OCI-LY7 (cell line): ENCODE measurements around the gene FGF1. TPM values are rescaled to one million over a fixed set of nuclear protein-coding genes. Genes with fewer than 3 reads are reported as not detected.

Experiments
- BruUV-seq: library from RNA; stranded (reverse); fragments of 400-500 nt; replicated peaks from 2 replicates; lab custom pipeline; 2021; lab: Mats Ljungman, UMichigan
- CTCF ChIA-PET: fragments of 300-600 bp; sonication (Branson Sonifier 250); formaldehyde crosslinking; loops from one replicate; lab custom pipeline; 2022; ENCODE audit warnings: antibody characterized with exemption; ENCODE audit not compliant: unreplicated experiment; lab: Charles Lee
- POLR2A ChIA-PET: fragments of 300-600 bp; sonication (Branson Sonifier 250); formaldehyde crosslinking; loops from one replicate; lab custom pipeline; 2022; ENCODE audit warnings: antibody characterized with exemption; lab: Charles Lee
- DNase-seq: peaks from one replicate; pipeline ENCODE4 v3.0.0-alpha.2; 2015; ENCODE audit warnings: low spot score
- H2AFZ ChIP-seq: fragments of 200-600 bp; sonication (generic), shearing (Covaris generic); 2 replicates; pipeline ENCODE4 v1.6.1; 2014; ENCODE audit warnings: mild to moderate bottlenecking, antibody characterized with exemption, low read length, moderate library complexity
- H3K27ac ChIP-seq: fragments of 200-600 bp; sonication (generic); 2 replicates; pipeline ENCODE4 v1.5.1; 2014; ENCODE audit warnings: mixed run types, low read depth, mild to moderate bottlenecking, moderate library complexity, low read length, inconsistent platforms; ENCODE audit not compliant: poor library complexity, severe bottlenecking
- H3K36me3 ChIP-seq: fragments of 200-600 bp; sonication (generic); 2 replicates; pipeline ENCODE4 v1.6.1; 2014; ENCODE audit warnings: mild to moderate bottlenecking, antibody characterized with exemption, low read length, moderate library complexity, mixed read lengths; ENCODE audit not compliant: insufficient read depth
- H3K4me1 ChIP-seq: fragments of 200-600 bp; sonication (generic); 2 replicates; pipeline ENCODE4 v1.5.1; 2014; ENCODE audit warnings: mild to moderate bottlenecking, low read length; ENCODE audit not compliant: insufficient read depth, poor library complexity, severe bottlenecking
- H3K4me2 ChIP-seq: fragments of 200-600 bp; sonication (generic); 2 replicates; pipeline ENCODE4 v1.6.1; 2014; ENCODE audit warnings: mild to moderate bottlenecking, low read length
- H3K4me3 ChIP-seq: fragments of 200-600 bp; sonication (generic); 2 replicates; pipeline ENCODE4 v1.5.1; 2014; ENCODE audit warnings: mild to moderate bottlenecking, low read depth, low read length; ENCODE audit not compliant: poor library complexity, severe bottlenecking
- H3K79me2 ChIP-seq: fragments of 200-600 bp; sonication (generic); 2 replicates; pipeline ENCODE4 v1.6.1; 2016; ENCODE audit warnings: low read depth, mild to moderate bottlenecking, low read length, moderate library complexity, mixed read lengths; ENCODE audit not compliant: insufficient read depth
- H3K9me2 ChIP-seq: fragments of 200-600 bp; sonication (generic); 2 replicates; pipeline ENCODE4 v1.6.1; 2016; ENCODE audit warnings: mild to moderate bottlenecking, low read length, mixed read lengths; ENCODE audit not compliant: insufficient read depth
- H3K9me3 ChIP-seq: fragments of 200-600 bp; sonication (generic); 2 replicates; pipeline ENCODE4 v1.6.1; 2014; ENCODE audit warnings: mild to moderate bottlenecking, mixed run types, low read length, mixed read lengths
- H4K20me1 ChIP-seq: fragments of 200-600 bp; sonication (generic); 2 replicates; pipeline ENCODE4 v1.6.1; 2014; ENCODE audit warnings: mild to moderate bottlenecking, antibody characterized with exemption, low read length, moderate library complexity, mixed read lengths; ENCODE audit not compliant: insufficient read depth
- CTCF ChIP-seq: fragments of 200-600 bp; sonication (generic); conservative IDR thresholded peaks from 2 replicates; pipeline ENCODE4 v1.5.1; 2014; ENCODE audit warnings: mild to moderate bottlenecking, antibody characterized with exemption, low read length, moderate library complexity, mixed read lengths
- EZH2phosphoT487 ChIP-seq: fragments of 200-600 bp; sonication (generic); IDR thresholded peaks from 2 replicates; pipeline ENCODE4 v1.6.1; 2018; ENCODE audit warnings: low read depth, borderline replicate concordance, mild to moderate bottlenecking, mixed run types, antibody characterized with exemption, low read length, moderate library complexity, mixed read lengths
- intact Hi-C: fragments of 100-400 bp; cut with micrococcal nuclease; formaldehyde crosslinking; loops from one replicate; pipeline ENCODE4 v1.10.0; 2022; ENCODE audit not compliant: unreplicated experiment
- total RNA-seq, 2 experiments: library from RNA; depleted of rRNA in 1 of 2; stranded (reverse); fragments of >200 nt in 1 of 2; shearing (Covaris generic) in 1 of 2; gene quantifications; 2 replicates each; pipeline ENCODE4 v1.2.3, GENCODE V29; 2014 to 2022

The FGF1 gene
- total RNA-seq, 2 experiments from 2014 or later = not detected

GRCh38 chr5:142584891-142585290 lies 101.0 kb downstream of the FGF1 start:
- no peak overlapping the region for H3K27ac ChIP-seq
- POLR2A ChIA-PET = interaction anchor here (0.5 to 0.6 kb wide), 2 partner anchors 87 to 118 kb away, joined by 4 to 5 read pairs; no protein-coding TSS in a partner anchor

DNA sequence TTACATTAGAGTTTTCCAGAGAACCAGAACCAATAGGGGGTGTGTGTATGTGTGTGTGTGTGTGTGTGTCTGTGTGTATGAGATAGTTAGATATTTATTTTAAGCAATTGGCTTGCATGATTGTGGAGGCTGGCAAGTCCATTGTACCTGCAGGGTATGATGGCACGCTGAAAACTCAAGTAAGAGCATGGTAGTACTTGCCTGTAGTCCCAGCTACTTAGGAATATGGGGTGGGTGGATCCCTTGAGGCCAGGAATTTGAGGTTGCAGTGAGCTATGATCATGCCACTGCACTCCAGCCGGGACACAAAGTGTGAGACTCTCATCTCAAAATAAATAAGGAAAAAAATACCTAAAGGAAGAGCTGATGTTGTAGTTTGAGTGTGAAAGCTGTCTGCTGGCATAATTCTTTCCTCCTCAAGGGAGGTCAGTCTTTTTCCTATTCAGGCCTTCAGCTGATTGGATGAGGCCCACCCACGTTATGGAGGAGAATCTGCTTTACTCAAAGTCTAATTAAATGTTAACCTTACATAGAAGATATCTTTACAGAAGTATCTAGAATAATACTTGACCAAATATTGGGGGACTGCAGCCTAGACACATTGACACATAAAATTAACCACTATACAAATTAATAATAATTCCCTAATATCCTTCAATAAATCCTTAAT lies 107.6 kb downstream of the FGF1 start:
- intact Hi-C loops = no loop called here
- DNase-seq = no peak
- H3K4me3 ChIP-seq = no peak overlapping the region
- H3K36me3 ChIP-seq = no peaks in the 10 kb centered on the region
- H3K9me3 ChIP-seq = no peaks in the 10 kb centered on the region
- H3K79me2 ChIP-seq = no peaks in the 10 kb centered on the region
- no peak overlapping the region for H3K27ac ChIP-seq
- H3K4me1 ChIP-seq = no peaks in the 10 kb centered on the region
- no peaks in the 10 kb centered on the region for H3K9me2 ChIP-seq
- TF ChIP-seq CTCF (no peak), EZH2phosphoT487 (no peak)
- ChIA-PET CTCF (no interaction called here), POLR2A (no interaction called here)
- no peak overlapping the region for H2AFZ ChIP-seq
- H3K4me2 ChIP-seq = no peak overlapping the region
- no peaks in the 10 kb centered on the region for H4K20me1 ChIP-seq
- no TSS peak for BruUV-seq

More at GRCh38 chr5:142584891-142585290, 101.0 kb downstream of the FGF1 start:
- no peaks in the 10 kb centered on the region for H3K36me3 ChIP-seq
- H3K4me1 ChIP-seq = no peaks in the 10 kb centered on the region
- TF ChIP-seq CTCF (no peak), EZH2phosphoT487 (no peak)
- H3K79me2 ChIP-seq = no peaks in the 10 kb centered on the region
- H4K20me1 ChIP-seq = no peaks in the 10 kb centered on the region
- no peak overlapping the region for H2AFZ ChIP-seq
- DNase-seq = no peak
- H3K4me3 ChIP-seq = no peak overlapping the region
- H3K4me2 ChIP-seq = no peak overlapping the region
- CTCF ChIA-PET = no interaction called here
- H3K9me2 ChIP-seq = no peaks in the 10 kb centered on the region
- BruUV-seq = no TSS peak
- H3K9me3 ChIP-seq = no peaks in the 10 kb centered on the region
- intact Hi-C loops = no loop called here

GRCh38 chr5:142576804-142577203 lies 109.1 kb downstream of the FGF1 start:
- no peak overlapping the region for H2AFZ ChIP-seq
- intact Hi-C loops = no loop called here
- ChIA-PET POLR2A (interaction anchor here (0.7 to 1.0 kb wide), 2 partner anchors 39 to 65 kb away, joined by 3 read pairs; no protein-coding TSS in a partner anchor), CTCF (no interaction called here)
- H3K9me2 ChIP-seq = no peaks in the 10 kb centered on the region
- H3K36me3 ChIP-seq = no peaks in the 10 kb centered on the region
- no peaks in the 10 kb centered on the region for H3K79me2 ChIP-seq
- no peak for DNase-seq
- H3K4me1 ChIP-seq = no peaks in the 10 kb centered on the region
- no peaks in the 10 kb centered on the region for H4K20me1 ChIP-seq
- H3K27ac ChIP-seq = no peak overlapping the region
- no peak overlapping the region for H3K4me3 ChIP-seq
- no peak for TF ChIP-seq EZH2phosphoT487
- TF ChIP-seq CTCF = no peak
- H3K4me2 ChIP-seq = no peak overlapping the region
- no TSS peak for BruUV-seq
- no peaks in the 10 kb centered on the region for H3K9me3 ChIP-seq
